ENCODE results near the gene BEND2.
"Not testable (repeated sequence)": the region's sequence is repeated elsewhere in the genome, so short reads cannot be mapped to it uniquely, and the experiment has no call there.

BEND2 gene

GRCh38 chrX:18220786-18221185, at the start of gene BEND2:
BEND2 (minus strand) TSS chrX:18220886; CDS start chrX:18220750, 136 bp downstream.
- TF ChIP-seq, protein P1, sequence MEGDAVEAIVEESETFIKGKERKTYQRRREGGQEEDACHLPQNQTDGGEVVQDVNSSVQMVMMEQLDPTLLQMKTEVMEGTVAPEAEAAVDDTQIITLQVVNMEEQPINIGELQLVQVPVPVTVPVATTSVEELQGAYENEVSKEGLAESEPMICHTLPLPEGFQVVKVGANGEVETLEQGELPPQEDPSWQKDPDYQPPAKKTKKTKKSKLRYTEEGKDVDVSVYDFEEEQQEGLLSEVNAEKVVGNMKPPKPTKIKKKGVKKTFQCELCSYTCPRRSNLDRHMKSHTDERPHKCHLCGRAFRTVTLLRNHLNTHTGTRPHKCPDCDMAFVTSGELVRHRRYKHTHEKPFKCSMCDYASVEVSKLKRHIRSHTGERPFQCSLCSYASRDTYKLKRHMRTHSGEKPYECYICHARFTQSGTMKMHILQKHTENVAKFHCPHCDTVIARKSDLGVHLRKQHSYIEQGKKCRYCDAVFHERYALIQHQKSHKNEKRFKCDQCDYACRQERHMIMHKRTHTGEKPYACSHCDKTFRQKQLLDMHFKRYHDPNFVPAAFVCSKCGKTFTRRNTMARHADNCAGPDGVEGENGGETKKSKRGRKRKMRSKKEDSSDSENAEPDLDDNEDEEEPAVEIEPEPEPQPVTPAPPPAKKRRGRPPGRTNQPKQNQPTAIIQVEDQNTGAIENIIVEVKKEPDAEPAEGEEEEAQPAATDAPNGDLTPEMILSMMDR (IDR thresholded peaks at IDR 0.05) = no peak
- Histone ChIP-seq H3K9me3 (no peaks in the 10 kb centered on the region), H3K27me3 (no peaks in the 10 kb centered on the region), H3K4me1 (ENCODE audit: control insufficient read depth in 1 of 2, insufficient read depth in 1 of 2, low read depth in 1 of 2, low read length in 1 of 2) (no peaks in the 10 kb centered on the region), H3K4me3 (ENCODE audit: low read depth in 1 of 2, low read length in 1 of 2) (no peak within 1 kb of the TSS), H3K27ac (no peak within 1 kb of the TSS), H3K36me3 (no peaks in the 10 kb centered on the region)

DNA sequence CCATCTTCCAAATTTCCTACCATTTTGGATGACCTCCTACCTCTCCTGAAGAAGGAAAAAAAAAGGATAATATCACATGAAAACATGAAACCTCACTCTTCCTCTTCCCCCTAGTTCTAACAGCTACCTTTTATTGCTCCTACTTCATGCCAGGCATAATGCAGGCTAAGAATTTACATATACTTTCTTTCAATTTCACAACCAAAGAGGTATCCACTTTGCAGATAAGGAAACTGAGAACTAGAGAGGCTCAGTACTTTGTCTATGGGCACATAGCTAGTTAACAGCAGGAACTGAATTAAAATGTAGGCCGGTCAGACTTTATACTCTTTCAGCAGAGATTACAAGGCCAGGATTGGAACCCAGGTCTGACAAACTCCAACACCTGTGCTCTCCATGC, 34.4 kb upstream of the BEND2 start:
- Histone ChIP-seq H3K4me3 (ENCODE audit: low read depth in 1 of 2, low read length in 1 of 2) (no peak overlapping the region), H3K27me3 (no peaks in the 10 kb centered on the region), H3K27ac (no peak overlapping the region), H3K9me3 (no peaks in the 10 kb centered on the region), H3K4me1 (ENCODE audit: control insufficient read depth in 1 of 2, insufficient read depth in 1 of 2, low read depth in 1 of 2, low read length in 1 of 2) (no peaks in the 10 kb centered on the region), H3K36me3 (no peaks in the 10 kb centered on the region)
- TF ChIP-seq, protein P1 (IDR thresholded peaks at IDR 0.05) = no peak

DNA sequence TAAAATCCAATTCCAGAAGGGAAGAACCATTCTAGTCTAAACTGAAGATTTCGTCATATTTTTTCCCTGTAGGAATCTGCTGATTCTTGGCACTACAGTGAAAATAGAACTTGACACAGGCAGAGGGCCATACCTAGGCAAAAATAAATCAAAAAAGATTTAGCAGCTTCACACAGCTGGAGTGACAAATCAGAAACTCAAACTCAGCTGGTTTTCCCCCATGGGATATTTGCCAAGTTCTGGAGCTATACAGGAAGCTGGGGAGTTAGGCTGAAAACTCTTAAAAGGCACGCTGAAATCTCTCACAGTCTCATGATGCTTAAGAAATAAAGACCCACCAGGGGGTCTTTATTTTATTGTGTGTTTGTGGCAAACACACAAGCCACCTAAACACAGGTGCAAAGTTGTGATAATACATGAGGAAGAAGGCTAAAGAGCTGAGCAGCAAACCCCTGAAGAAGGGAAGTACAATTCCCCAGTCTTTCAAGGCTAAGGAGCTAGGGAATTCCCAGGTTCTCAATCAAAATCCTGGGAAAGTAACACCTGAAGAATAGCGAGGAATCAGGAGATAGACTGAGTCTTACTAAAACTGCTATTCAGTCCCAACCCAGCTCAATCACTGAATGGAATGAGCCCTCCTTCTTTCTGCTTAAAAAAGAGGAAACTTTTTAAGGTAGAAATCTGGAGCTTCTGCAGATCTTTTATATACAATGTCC, 32.1 kb upstream of the BEND2 start:
- no peaks in the 10 kb centered on the region for H3K36me3 ChIP-seq
- H3K27ac ChIP-seq = no peak overlapping the region
- TF ChIP-seq, protein P1 (IDR thresholded peaks at IDR 0.05) = no peak
- H3K9me3 ChIP-seq = no peaks in the 10 kb centered on the region
- H3K27me3 ChIP-seq = no peaks in the 10 kb centered on the region
- H3K4me1 ChIP-seq (ENCODE audit: control insufficient read depth in 1 of 2, insufficient read depth in 1 of 2, low read depth in 1 of 2, low read length in 1 of 2) = no peaks in the 10 kb centered on the region
- H3K4me3 ChIP-seq (ENCODE audit: low read depth in 1 of 2, low read length in 1 of 2) = no peak overlapping the region

DNA sequence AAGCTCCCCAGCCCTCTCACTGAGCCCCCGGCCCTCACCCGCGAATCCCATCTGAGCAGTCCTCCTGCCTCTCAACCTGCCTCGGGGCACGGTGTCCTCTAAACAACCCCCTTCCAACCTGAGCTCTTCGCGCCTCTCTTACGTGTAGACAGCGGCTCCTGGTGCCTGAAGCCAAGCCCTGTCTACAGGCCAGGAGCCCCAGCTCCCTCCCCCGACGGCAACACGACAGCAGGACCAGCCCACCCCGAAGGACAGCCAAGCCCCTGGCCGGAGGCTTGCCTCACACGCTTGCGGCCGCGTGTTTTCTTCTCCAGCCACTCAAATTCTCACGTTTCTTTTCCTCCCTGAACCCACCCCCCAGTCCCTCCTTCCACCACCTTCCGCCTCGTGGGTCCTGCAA, 9.0 kb upstream of the BEND2 start:
- H3K4me1 ChIP-seq (ENCODE audit: control insufficient read depth in 1 of 2, insufficient read depth in 1 of 2, low read depth in 1 of 2, low read length in 1 of 2); H3K36me3 ChIP-seq; H3K27me3 ChIP-seq; H3K9me3 ChIP-seq; H3K4me3 ChIP-seq (ENCODE audit: low read depth in 1 of 2, low read length in 1 of 2); H3K27ac ChIP-seq: not testable (repeated sequence)

DNA sequence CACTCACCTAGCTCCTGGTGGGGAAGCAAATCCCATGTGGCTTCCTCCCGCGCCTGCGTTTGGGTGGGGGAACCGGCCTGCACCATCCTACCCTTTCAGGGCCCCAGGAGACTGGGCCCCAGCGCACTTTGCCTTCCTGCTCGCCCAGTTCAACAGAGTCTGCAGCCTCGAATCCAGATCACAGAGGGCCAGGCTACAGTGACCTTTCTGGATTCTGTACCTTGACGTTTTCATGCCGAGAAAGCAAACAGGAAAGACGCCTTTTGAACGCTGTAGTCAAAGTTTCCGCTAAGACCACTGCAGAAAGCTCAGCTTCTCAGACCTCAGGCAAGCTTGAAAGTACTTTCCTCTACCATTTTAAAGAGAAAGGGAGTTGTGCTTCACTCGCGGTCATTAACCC, 7.4 kb upstream of the BEND2 start:
- H3K27me3 ChIP-seq = no peaks in the 10 kb centered on the region
- H3K27ac ChIP-seq = no peak overlapping the region
- H3K4me3 ChIP-seq (ENCODE audit: low read depth in 1 of 2, low read length in 1 of 2) = no peak overlapping the region
- H3K4me1 ChIP-seq (ENCODE audit: control insufficient read depth in 1 of 2, insufficient read depth in 1 of 2, low read depth in 1 of 2, low read length in 1 of 2) = no peaks in the 10 kb centered on the region
- TF ChIP-seq, protein P1 (IDR thresholded peaks at IDR 0.05) = no peak
- H3K9me3 ChIP-seq = no peaks in the 10 kb centered on the region
- H3K36me3 ChIP-seq = no peaks in the 10 kb centered on the region

DNA sequence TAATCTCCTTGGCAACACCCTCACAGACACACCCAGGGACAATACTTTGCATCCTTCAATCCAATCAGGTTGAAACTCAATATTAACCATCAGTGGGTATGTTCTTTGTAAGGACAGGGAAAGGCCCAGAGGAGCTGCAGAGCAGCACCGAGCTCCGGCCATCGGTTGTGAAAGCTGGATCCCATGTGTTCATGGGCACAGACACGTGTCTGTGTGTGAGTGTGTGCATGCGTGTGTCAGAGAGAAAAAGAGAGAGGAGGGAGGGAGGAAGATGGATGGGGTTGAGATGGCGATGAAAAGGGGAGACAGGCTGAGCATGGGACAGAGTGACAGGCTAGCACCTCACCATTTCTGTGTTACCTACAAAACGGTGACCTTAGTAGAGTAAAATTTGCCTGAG, 6.8 kb upstream of the BEND2 start:
- H3K27me3 ChIP-seq = no peaks in the 10 kb centered on the region
- H3K27ac ChIP-seq = no peak overlapping the region
- TF ChIP-seq, protein P1 (IDR thresholded peaks at IDR 0.05) = no peak
- H3K9me3 ChIP-seq = no peaks in the 10 kb centered on the region
- H3K4me3 ChIP-seq (ENCODE audit: low read depth in 1 of 2, low read length in 1 of 2) = no peak overlapping the region
- no peaks in the 10 kb centered on the region for H3K36me3 ChIP-seq
- no peaks in the 10 kb centered on the region for H3K4me1 ChIP-seq (ENCODE audit: control insufficient read depth in 1 of 2, insufficient read depth in 1 of 2, low read depth in 1 of 2, low read length in 1 of 2)
